OCI-M2 (cell line): ENCODE measurements around the gene CDC42BPA.

Experiments
- DNase-seq: peaks from one replicate; lab custom pipeline; 2025; ENCODE audit not compliant: unreplicated experiment; lab: John Stamatoyannopoulos, UW

CDC42BPA gene

GRCh38 chr1:227213426-227213825 is 104.9 kb downstream of the CDC42BPA start:
- no peak for DNase-seq

- no peak for DNase-seq
Measured at GRCh38 chr1:227212164-227212563, 106.1 kb downstream of the CDC42BPA start.

- no peak for DNase-seq
Measured at GRCh38 chr1:227210604-227211003, 107.7 kb downstream of the CDC42BPA start.

GRCh38 chr1:227197064-227197463 is 121.2 kb downstream of the CDC42BPA start:
- no peak for DNase-seq

- no peak for DNase-seq
Measured at GRCh38 chr1:227192163-227192562, 126.1 kb downstream of the CDC42BPA start.

GRCh38 chr1:227191607-227192006 is 126.7 kb downstream of the CDC42BPA start:
- DNase-seq: no peak

- DNase-seq: no peak
Measured at GRCh38 chr1:227190321-227190720, 128.0 kb downstream of the CDC42BPA start.

- no peak for DNase-seq
Measured at GRCh38 chr1:227185291-227185690, 133.0 kb downstream of the CDC42BPA start.

- DNase-seq: no peak
Measured at GRCh38 chr1:227182012-227182411, 136.3 kb downstream of the CDC42BPA start.

- no peak for DNase-seq
Measured at GRCh38 chr1:227175611-227176010, 142.7 kb downstream of the CDC42BPA start.

GRCh38 chr1:227174164-227174563 is 144.1 kb downstream of the CDC42BPA start:
- no peak for DNase-seq

- DNase-seq: no peak
Measured at GRCh38 chr1:227170361-227171166, 147.7 kb downstream of the CDC42BPA start.

GRCh38 chr1:227169343-227169742 is 148.9 kb downstream of the CDC42BPA start:
- no peak for DNase-seq

- DNase-seq: no peak
Measured at GRCh38 chr1:227167276-227168101, 150.8 kb downstream of the CDC42BPA start.

- DNase-seq: no peak
Measured at GRCh38 chr1:227166559-227166958, 151.7 kb downstream of the CDC42BPA start.

GRCh38 chr1:227161470-227161869 is 156.8 kb downstream of the CDC42BPA start:
- no peak for DNase-seq

- no peak for DNase-seq
Measured at GRCh38 chr1:227156520-227156919, 161.8 kb downstream of the CDC42BPA start.

- DNase-seq: no peak
Measured at GRCh38 chr1:227155688-227156087, 162.6 kb downstream of the CDC42BPA start.

GRCh38 chr1:227155004-227155403 is 163.3 kb downstream of the CDC42BPA start:
- no peak for DNase-seq

GRCh38 chr1:227152525-227152924 is 165.8 kb downstream of the CDC42BPA start:
- no peak for DNase-seq

- no peak for DNase-seq
Measured at GRCh38 chr1:227140376-227140775, 177.9 kb downstream of the CDC42BPA start.

GRCh38 chr1:227136210-227136820 is 182.0 kb downstream of the CDC42BPA start:
- no peak for DNase-seq
